OCI-LY7 (cell line): ENCODE data around the gene KRT80.

Experiments
- EZH2phosphoT487 ChIP-seq: fragments of 200-600 bp; sonication (generic); IDR thresholded peaks from 2 replicates; pipeline ENCODE4 v1.6.1; 2018; ENCODE audit warnings: low read depth, borderline replicate concordance, mild to moderate bottlenecking, mixed run types, antibody characterized with exemption, low read length, moderate library complexity, mixed read lengths
- TF ChIP-seq, protein P1 (sequence below): fragments of 200-600 bp; sonication (generic); conservative IDR thresholded peaks from 2 replicates; pipeline ENCODE4 v1.5.1; 2014; ENCODE audit warnings: mild to moderate bottlenecking, antibody characterized with exemption, low read length, moderate library complexity, mixed read lengths

DNA sequence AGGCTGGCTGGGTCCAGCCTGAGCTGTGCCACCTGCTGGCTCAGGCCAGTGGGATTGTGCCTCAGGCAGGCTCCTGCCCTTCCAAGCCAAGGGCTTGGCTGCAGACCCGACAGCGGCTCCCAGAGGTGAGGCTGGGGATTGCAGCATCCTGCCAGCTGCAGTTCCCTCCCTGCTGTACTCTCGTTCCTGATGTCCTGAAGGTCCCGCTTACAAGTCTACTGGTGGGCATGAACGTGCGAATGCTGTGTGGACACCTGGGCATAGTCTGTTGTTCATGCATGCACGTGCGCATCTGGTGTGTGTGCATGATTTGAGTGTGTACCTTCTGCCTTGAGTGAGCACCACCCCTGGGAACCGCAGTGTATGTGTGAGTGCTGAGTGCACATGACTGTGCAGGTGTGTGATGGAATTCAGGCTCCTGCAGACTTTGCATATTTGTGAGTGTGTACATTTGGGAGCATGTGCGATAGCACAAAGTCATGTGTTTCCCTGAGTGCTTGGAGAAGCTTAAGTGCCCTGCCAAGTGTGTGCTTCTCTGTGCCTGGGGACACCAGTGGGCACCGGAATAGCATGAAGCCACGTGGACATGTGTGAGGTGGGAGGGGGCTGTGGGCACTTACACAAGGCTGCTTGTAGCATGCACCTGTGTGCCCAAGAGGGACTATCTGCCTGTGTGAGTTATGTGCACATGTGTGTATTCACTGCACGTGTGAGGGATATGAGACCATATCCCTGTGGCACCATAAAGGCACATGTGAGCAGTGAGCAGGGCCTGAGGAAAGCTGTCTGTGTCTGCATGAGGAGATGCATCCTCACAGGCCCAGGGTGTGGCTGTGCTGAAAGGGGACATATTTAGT, 22.0 kb upstream of the KRT80 start:
- TF ChIP-seq, protein P1, sequence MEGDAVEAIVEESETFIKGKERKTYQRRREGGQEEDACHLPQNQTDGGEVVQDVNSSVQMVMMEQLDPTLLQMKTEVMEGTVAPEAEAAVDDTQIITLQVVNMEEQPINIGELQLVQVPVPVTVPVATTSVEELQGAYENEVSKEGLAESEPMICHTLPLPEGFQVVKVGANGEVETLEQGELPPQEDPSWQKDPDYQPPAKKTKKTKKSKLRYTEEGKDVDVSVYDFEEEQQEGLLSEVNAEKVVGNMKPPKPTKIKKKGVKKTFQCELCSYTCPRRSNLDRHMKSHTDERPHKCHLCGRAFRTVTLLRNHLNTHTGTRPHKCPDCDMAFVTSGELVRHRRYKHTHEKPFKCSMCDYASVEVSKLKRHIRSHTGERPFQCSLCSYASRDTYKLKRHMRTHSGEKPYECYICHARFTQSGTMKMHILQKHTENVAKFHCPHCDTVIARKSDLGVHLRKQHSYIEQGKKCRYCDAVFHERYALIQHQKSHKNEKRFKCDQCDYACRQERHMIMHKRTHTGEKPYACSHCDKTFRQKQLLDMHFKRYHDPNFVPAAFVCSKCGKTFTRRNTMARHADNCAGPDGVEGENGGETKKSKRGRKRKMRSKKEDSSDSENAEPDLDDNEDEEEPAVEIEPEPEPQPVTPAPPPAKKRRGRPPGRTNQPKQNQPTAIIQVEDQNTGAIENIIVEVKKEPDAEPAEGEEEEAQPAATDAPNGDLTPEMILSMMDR = peak; percentile 86
- no peak for TF ChIP-seq EZH2phosphoT487
